ENCODE data around the gene CCDC141.

CCDC141 gene

DNA sequence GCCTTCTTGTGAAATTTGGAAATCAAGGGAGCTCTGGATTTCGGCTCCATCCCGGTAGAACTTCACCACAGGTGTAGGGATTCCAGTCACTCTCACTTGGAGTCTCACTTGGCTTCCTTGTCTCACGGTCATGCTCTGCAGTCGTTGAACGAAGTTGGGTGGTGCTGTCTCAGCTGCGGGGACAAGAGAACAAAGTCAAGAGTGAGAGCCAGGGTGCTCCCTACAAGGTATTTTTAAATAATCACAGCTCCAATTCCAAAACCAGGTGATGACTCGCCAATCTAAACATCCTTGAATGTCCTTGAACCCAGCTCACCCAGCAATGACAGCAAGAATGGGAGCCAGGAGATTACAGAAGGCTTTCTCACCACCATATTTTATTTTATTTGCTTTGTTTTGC lies 249.4 kb downstream of the CCDC141 start:
- Histone ChIP-seq H3K9ac (ENCODE audit: low read depth in 1 of 2, low read length in 2 of 2) (no peak overlapping the region), H3K27ac (ENCODE audit: low read depth in 2 of 2, low read length in 2 of 2) (no peak overlapping the region)

GRCh38 chr2:178799305-178799704 lies 250.6 kb downstream of the CCDC141 start:
- no peak overlapping the region for H3K4me3 ChIP-seq (ENCODE audit: low read length in 2 of 2)

More for the DNA sequence above, 249.4 kb downstream of the CCDC141 start:
- Histone ChIP-seq H3K36me3 (ENCODE audit: control insufficient read depth in 2 of 2, insufficient read depth in 2 of 2, low read length in 2 of 2) (no peaks in the 10 kb centered on the region), H3K4me3 (ENCODE audit: low read length in 2 of 2) (no peak overlapping the region), H3K4me1 (ENCODE audit: control insufficient read depth in 2 of 2, insufficient read depth in 2 of 2, low read length in 2 of 2) (no peaks in the 10 kb centered on the region), H3K9me3 (ENCODE audit: control insufficient read depth in 2 of 2, low read length in 2 of 2) (no peaks in the 10 kb centered on the region), H3K27me3 (ENCODE audit: control insufficient read depth in 2 of 2, insufficient read depth in 2 of 2, low read length in 2 of 2) (no peaks in the 10 kb centered on the region)

GRCh38 chr2:178796079-178796677 lies 253.8 kb downstream of the CCDC141 start:
- H3K27ac ChIP-seq (ENCODE audit: low read depth in 2 of 2, low read length in 2 of 2), result no peak overlapping the region
- H3K9me3 ChIP-seq (ENCODE audit: control insufficient read depth in 2 of 2, low read length in 2 of 2), result no peaks in the 10 kb centered on the region
- H3K9ac ChIP-seq (ENCODE audit: low read depth in 1 of 2, low read length in 2 of 2), result no peak overlapping the region
- no peak overlapping the region for H3K4me3 ChIP-seq (ENCODE audit: low read length in 2 of 2)
- H3K4me1 ChIP-seq (ENCODE audit: control insufficient read depth in 2 of 2, insufficient read depth in 2 of 2, low read length in 2 of 2), result no peaks in the 10 kb centered on the region
- no peaks in the 10 kb centered on the region for H3K27me3 ChIP-seq (ENCODE audit: control insufficient read depth in 2 of 2, insufficient read depth in 2 of 2, low read length in 2 of 2)
- H3K36me3 ChIP-seq (ENCODE audit: control insufficient read depth in 2 of 2, insufficient read depth in 2 of 2, low read length in 2 of 2), result no peaks in the 10 kb centered on the region

More at GRCh38 chr2:178799305-178799704, 250.6 kb downstream of the CCDC141 start:
- H3K27ac ChIP-seq (ENCODE audit: low read depth in 2 of 2, low read length in 2 of 2), result no peak overlapping the region
- H3K9ac ChIP-seq (ENCODE audit: low read depth in 1 of 2, low read length in 2 of 2), result no peak overlapping the region
- no peaks in the 10 kb centered on the region for H3K36me3 ChIP-seq (ENCODE audit: control insufficient read depth in 2 of 2, insufficient read depth in 2 of 2, low read length in 2 of 2)
- H3K4me1 ChIP-seq (ENCODE audit: control insufficient read depth in 2 of 2, insufficient read depth in 2 of 2, low read length in 2 of 2), result no peaks in the 10 kb centered on the region
- no peaks in the 10 kb centered on the region for H3K27me3 ChIP-seq (ENCODE audit: control insufficient read depth in 2 of 2, insufficient read depth in 2 of 2, low read length in 2 of 2)
- no peaks in the 10 kb centered on the region for H3K9me3 ChIP-seq (ENCODE audit: control insufficient read depth in 2 of 2, low read length in 2 of 2)

- H3K9me3 ChIP-seq (ENCODE audit: control insufficient read depth in 2 of 2, low read length in 2 of 2), result no peaks in the 10 kb centered on the region
- H3K4me3 ChIP-seq (ENCODE audit: low read length in 2 of 2), result no peak overlapping the region
- no peaks in the 10 kb centered on the region for H3K27me3 ChIP-seq (ENCODE audit: control insufficient read depth in 2 of 2, insufficient read depth in 2 of 2, low read length in 2 of 2)
- no peaks in the 10 kb centered on the region for H3K4me1 ChIP-seq (ENCODE audit: control insufficient read depth in 2 of 2, insufficient read depth in 2 of 2, low read length in 2 of 2)
- H3K9ac ChIP-seq (ENCODE audit: low read depth in 1 of 2, low read length in 2 of 2), result no peak overlapping the region
- no peak overlapping the region for H3K27ac ChIP-seq (ENCODE audit: low read depth in 2 of 2, low read length in 2 of 2)
- H3K36me3 ChIP-seq (ENCODE audit: control insufficient read depth in 2 of 2, insufficient read depth in 2 of 2, low read length in 2 of 2), result no peaks in the 10 kb centered on the region
Measured at GRCh38 chr2:178787934-178788333, 262.0 kb downstream of the CCDC141 start.

DNA sequence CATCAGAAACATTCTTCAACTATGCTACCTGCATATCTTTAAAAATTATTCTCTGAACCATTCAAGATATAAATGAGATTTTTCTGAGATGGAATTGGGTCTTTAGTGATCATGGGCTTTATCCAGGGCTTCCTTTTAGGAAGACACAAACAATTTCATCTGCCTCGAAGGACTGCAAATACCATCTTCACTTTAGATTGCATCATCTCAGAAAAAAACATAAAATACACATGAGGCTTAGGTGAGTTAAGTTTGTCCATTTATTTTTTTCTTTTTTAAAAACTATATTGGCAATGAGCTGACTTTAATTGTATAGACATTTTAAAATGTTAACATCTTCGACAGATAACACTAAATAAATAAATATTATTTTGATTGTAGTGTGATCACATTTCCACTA lies 262.8 kb downstream of the CCDC141 start:
- Histone ChIP-seq H3K27ac (ENCODE audit: low read depth in 2 of 2, low read length in 2 of 2) (no peak overlapping the region), H3K4me1 (ENCODE audit: control insufficient read depth in 2 of 2, insufficient read depth in 2 of 2, low read length in 2 of 2) (no peaks in the 10 kb centered on the region), H3K27me3 (ENCODE audit: control insufficient read depth in 2 of 2, insufficient read depth in 2 of 2, low read length in 2 of 2) (no peaks in the 10 kb centered on the region), H3K4me3 (ENCODE audit: low read length in 2 of 2) (no peak overlapping the region), H3K9me3 (ENCODE audit: control insufficient read depth in 2 of 2, low read length in 2 of 2) (no peaks in the 10 kb centered on the region), H3K9ac (ENCODE audit: low read depth in 1 of 2, low read length in 2 of 2) (no peak overlapping the region), H3K36me3 (ENCODE audit: control insufficient read depth in 2 of 2, insufficient read depth in 2 of 2, low read length in 2 of 2) (no peaks in the 10 kb centered on the region)

GRCh38 chr2:178783889-178784288 lies 266.0 kb downstream of the CCDC141 start:
- Histone ChIP-seq H3K9ac (ENCODE audit: low read depth in 1 of 2, low read length in 2 of 2) (no peak overlapping the region), H3K27ac (ENCODE audit: low read depth in 2 of 2, low read length in 2 of 2) (no peak overlapping the region), H3K36me3 (ENCODE audit: control insufficient read depth in 2 of 2, insufficient read depth in 2 of 2, low read length in 2 of 2) (no peaks in the 10 kb centered on the region), H3K4me3 (ENCODE audit: low read length in 2 of 2) (no peak overlapping the region), H3K27me3 (ENCODE audit: control insufficient read depth in 2 of 2, insufficient read depth in 2 of 2, low read length in 2 of 2) (no peaks in the 10 kb centered on the region), H3K9me3 (ENCODE audit: control insufficient read depth in 2 of 2, low read length in 2 of 2) (no peaks in the 10 kb centered on the region), H3K4me1 (ENCODE audit: control insufficient read depth in 2 of 2, insufficient read depth in 2 of 2, low read length in 2 of 2) (no peaks in the 10 kb centered on the region)

DNA sequence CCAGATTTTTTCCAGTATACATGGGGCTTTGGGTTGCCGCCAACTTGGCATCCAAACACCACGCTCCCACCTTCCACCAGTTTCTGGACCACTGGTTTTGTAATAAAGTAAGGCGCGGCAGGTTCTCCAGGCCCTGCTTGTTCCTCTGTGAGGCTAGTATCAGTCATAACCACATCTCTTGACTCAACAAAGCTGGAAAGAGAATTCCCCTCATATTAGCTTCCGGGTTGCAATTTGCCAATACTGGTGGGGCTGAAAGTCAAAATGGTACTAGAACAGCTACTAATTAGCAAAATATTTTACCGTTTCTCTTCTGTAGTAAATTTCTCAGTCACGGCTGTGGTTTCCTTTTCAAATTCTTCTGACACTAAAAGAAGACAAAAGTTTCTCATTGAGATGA lies 267.7 kb downstream of the CCDC141 start:
- no peak overlapping the region for H3K9ac ChIP-seq (ENCODE audit: low read depth in 1 of 2, low read length in 2 of 2)
- no peaks in the 10 kb centered on the region for H3K4me1 ChIP-seq (ENCODE audit: control insufficient read depth in 2 of 2, insufficient read depth in 2 of 2, low read length in 2 of 2)
- no peak overlapping the region for H3K27ac ChIP-seq (ENCODE audit: low read depth in 2 of 2, low read length in 2 of 2)
- no peak overlapping the region for H3K4me3 ChIP-seq (ENCODE audit: low read length in 2 of 2)
- no peaks in the 10 kb centered on the region for H3K27me3 ChIP-seq (ENCODE audit: control insufficient read depth in 2 of 2, insufficient read depth in 2 of 2, low read length in 2 of 2)
- H3K9me3 ChIP-seq (ENCODE audit: control insufficient read depth in 2 of 2, low read length in 2 of 2), result no peaks in the 10 kb centered on the region
- no peaks in the 10 kb centered on the region for H3K36me3 ChIP-seq (ENCODE audit: control insufficient read depth in 2 of 2, insufficient read depth in 2 of 2, low read length in 2 of 2)
